GM12874 (cell line): Measurements from ENCODE around the gene FOXK2.

Source experiments
- CTCF ChIP-seq: IDR thresholded peaks from 2 replicates; pipeline ENCODE4 v1.5.1; 2011; ENCODE audit warnings: low read depth, mild to moderate bottlenecking, control low read depth, low read length, moderate library complexity; ENCODE audit not compliant: insufficient read depth

FOXK2 gene

GRCh38 chr17:82483204-82483660 is 36.3 kb upstream of the FOXK2 start:
- no peak for TF ChIP-seq CTCF

- no peak for TF ChIP-seq CTCF
Measured at GRCh38 chr17:82483836-82484235, 35.7 kb upstream of the FOXK2 start.

- no peak for TF ChIP-seq CTCF
Measured at GRCh38 chr17:82486231-82487094, 33.1 kb upstream of the FOXK2 start.

GRCh38 chr17:82487910-82488309 is 31.6 kb upstream of the FOXK2 start:
- no peak for TF ChIP-seq CTCF

GRCh38 chr17:82489117-82489516 is 30.4 kb upstream of the FOXK2 start:
- TF ChIP-seq CTCF, result no peak

GRCh38 chr17:82489851-82490511 is 29.6 kb upstream of the FOXK2 start:
- no peak for TF ChIP-seq CTCF

- 0 out of 2 replicates have a peak, but pooled peaks have one; percentile 5 for TF ChIP-seq CTCF
Measured at GRCh38 chr17:82490512-82491195, 28.9 kb upstream of the FOXK2 start.
